Central memory CD8-positive, alpha-beta T cell (primary cell): ENCODE measurements around the gene DEXI.

Source experiments
- ATAC-seq: fragments of 150-1000 bp; cut with Tn5 transposase; replicated peaks from 2 replicates; pipeline ENCODE4 v1.10.0; 2022; ENCODE audit warnings: mild to moderate bottlenecking, moderate FRiP score, moderate number of reproducible peaks; ENCODE audit not compliant: poor library complexity, severe bottlenecking; ENCODE audit errors: extremely low read depth
- DNase-seq, 2 donors: peaks; one replicate each; pipeline ENCODE4 v3.0.0; 2021; ENCODE audit warnings: low spot score in 2 of 2
- H3K27ac Mint-ChIP-seq: one replicate; pipeline ENCODE4 v1.8.0; 2022; ENCODE audit warnings: low read depth, mild to moderate bottlenecking, moderate library complexity, mixed read lengths
- H3K27me3 Mint-ChIP-seq: one replicate; pipeline ENCODE4 v1.8.0; 2022; ENCODE audit warnings: mixed read lengths
- H3K36me3 Mint-ChIP-seq: one replicate; pipeline ENCODE4 v1.8.0; 2022; ENCODE audit warnings: mild to moderate bottlenecking, moderate library complexity, mixed read lengths; ENCODE audit not compliant: insufficient read depth
- H3K4me1 Mint-ChIP-seq: one replicate; pipeline ENCODE4 v1.8.0; 2022; ENCODE audit warnings: mixed read lengths
- H3K4me3 Mint-ChIP-seq: one replicate; pipeline ENCODE4 v1.8.0; 2022; ENCODE audit warnings: mild to moderate bottlenecking, moderate library complexity, mixed read lengths
- H3K9me3 Mint-ChIP-seq: one replicate; pipeline ENCODE4 v1.8.0; 2022; ENCODE audit warnings: mixed read lengths

Gene DEXI

DNA sequence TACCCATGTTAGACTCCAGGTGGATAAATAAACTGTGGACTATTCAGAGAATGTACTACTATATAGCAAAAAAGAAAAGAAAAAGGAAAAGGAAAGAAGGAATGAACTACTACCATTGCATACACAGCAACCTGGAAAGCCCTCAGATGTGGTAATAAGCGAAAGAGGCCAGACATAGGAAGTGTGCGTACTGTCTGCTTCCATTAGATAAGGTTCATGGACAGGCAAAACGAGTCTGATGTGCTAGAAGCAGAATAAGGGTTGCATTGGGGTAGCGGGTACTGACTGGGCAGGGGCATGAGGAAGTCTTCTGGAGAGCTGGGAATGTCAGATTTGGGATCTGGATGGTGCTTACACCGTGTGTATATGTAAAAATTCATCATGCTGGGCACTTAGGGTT lies 23.9 kb upstream of the DEXI start:
- DNase-seq (no peak), ATAC-seq (no peak)
- H3K4me1 Mint-ChIP-seq = peaks cover 23% of the 10 kb centered on the region
- H3K4me3 Mint-ChIP-seq = no peak overlapping the region
- H3K9me3 Mint-ChIP-seq = no peaks in the 10 kb centered on the region
- peaks cover 22% of the 10 kb centered on the region for H3K36me3 Mint-ChIP-seq
- H3K27me3 Mint-ChIP-seq = no peaks in the 10 kb centered on the region
- H3K27ac Mint-ChIP-seq = peak overlapping the region; percentile 47

DNA sequence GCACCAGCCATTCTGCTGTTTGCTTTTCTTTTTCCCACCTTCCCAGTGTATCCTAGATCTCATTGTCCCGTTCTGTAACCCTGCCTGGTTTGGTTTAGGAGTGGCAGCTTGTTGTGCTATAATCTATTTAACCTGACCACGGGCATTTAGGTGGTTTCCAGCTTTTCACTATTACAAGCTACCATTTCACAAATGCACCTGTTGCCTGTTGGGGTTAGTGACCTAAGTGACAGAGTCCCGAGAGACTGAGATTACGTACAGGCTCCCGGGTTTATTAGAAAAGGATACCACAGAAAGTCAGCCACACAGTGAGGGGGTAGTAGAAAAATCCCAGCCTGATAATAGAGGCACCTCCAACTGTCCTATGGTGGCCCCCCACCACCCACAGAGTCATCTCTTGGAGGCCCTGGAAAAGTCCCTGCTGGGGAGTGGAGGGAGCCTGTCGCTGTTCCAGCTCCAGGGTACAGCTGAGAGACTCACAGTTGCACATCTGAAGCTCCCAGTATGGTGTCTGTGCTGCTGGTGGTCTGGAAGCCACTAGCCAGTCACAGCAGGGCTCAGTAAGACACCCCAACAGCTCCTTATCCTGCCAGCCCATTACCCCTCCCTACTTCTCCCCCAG lies 23.3 kb upstream of the DEXI start:
- Mint-ChIP-seq H3K36me3 (peaks cover 21% of the 10 kb centered on the region), H3K27me3 (no peaks in the 10 kb centered on the region), H3K4me1 (peaks cover 23% of the 10 kb centered on the region), H3K9me3 (no peaks in the 10 kb centered on the region), H3K4me3 (no peak overlapping the region), H3K27ac (peak overlapping the region; percentile 47)
- DNase-seq = no peak
- ATAC-seq = peak; percentile 5

DNA sequence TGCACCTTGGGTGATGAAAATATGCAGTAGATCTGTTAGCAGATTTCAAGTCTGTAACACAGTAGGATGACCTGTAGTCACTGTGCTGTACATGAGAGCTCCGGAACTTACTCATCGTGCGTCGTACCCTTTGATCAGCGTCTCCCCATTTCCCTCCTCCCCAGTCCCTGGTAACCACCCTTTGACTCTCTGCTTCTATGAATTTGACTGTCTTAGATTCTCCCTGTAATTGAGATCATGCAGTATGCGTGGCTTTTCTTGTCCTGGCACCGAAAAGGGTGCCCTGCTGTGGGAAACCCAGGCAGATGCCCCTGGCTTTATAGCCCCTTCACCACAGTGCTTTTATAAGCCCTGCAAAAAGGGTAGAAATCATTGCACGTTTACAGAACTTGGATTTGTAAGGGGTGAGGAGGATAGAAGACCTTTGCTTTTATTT lies 22.6 kb upstream of the DEXI start:
- ATAC-seq (peak; percentile 95), DNase-seq (peak in 1 of 2 donors; percentile 29)
- Mint-ChIP-seq H3K27me3 (no peaks in the 10 kb centered on the region), H3K4me3 (peak overlapping the region; percentile 21), H3K9me3 (no peaks in the 10 kb centered on the region), H3K27ac (no peak overlapping the region), H3K36me3 (peaks cover 25% of the 10 kb centered on the region), H3K4me1 (peaks cover 23% of the 10 kb centered on the region)

DNA sequence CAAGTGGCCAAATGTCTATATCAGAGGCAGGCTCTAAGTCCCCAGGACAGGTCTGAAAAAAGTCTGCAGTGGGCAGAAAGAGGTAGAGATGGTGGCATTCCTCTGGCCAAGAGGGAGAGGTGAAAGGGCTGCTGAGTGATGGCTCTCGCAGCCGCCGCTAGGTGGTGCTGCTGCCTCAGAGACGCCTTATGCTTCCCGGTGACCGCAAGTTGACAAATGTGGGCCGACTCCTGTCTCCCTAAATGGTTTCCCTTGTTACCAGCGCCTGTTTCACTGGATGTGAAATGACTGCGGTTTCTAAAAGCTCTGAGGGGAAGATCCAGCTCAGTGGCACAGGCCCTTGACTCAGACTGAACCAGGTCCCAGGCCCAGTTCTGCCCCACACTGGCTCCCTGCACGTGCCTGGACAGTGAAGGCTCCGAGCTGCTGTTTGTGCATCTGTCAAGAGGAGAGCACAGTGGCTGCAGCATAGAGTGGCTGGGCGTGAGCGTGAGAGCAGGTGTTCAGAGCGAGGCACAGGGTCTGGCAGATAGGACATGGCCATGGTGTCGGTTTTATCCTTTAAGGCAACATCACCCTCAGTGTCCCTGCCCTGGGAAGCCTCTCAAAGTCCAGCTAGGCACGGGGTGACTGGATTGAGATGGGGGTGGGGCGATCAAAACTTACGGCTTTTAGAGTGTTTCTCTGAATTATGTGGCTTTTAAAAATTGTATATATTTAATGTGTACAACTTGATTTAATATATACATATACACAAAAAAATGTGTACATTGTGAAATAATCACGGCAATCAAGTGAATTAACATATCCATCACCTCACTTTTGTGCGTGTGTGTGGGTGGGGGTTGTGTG lies 22.0 kb upstream of the DEXI start:
- peaks cover 23% of the 10 kb centered on the region for H3K4me1 Mint-ChIP-seq
- H3K27ac Mint-ChIP-seq = peak overlapping the region; percentile 16
- DNase-seq (peak; percentile 65 to 73), ATAC-seq (peak; percentile 55)
- peak overlapping the region; percentile 25 for H3K4me3 Mint-ChIP-seq
- H3K27me3 Mint-ChIP-seq = no peaks in the 10 kb centered on the region
- peaks cover 25% of the 10 kb centered on the region for H3K36me3 Mint-ChIP-seq
- no peaks in the 10 kb centered on the region for H3K9me3 Mint-ChIP-seq

DNA sequence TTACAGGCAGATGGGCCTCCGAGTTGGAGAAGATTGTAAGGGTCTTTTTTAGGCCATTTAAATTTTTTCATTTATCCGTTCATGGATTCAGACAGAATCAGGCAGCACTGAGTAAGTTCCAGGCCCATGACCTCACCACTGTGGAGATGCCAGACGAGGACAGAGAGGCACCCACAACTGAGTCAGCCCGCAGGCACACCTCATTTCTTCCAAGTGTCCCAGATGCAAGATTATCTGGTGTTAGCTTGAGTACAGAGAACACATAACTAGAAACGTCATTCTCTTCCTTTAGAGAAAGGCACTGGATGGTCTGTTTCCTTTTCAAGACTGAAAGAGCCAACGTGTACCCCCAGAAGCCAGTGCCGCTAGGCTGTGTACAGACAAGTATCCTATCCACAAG lies 19.0 kb upstream of the DEXI start:
- ATAC-seq = no peak
- peaks cover 36% of the 10 kb centered on the region for H3K4me1 Mint-ChIP-seq

DNA sequence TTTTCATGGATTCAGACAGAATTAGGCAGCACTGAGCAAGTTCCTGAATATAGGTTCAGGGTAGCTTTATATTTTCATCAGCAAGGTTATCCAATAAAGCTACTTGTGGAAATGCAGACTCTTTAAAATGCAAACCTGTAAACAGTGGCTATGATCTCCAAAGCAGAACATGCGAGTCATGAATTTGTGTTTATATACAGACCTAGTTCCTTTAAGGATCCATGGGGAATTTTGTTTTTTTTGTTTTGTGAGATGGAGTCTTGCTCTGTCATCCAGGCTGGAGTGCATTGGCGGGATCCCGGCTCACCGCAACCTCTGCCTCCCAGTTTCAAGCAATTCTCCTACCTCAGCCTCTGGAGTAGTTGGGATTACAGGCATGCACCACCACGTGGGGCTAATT lies 16.9 kb upstream of the DEXI start:
- no peaks in the 10 kb centered on the region for H3K9me3 Mint-ChIP-seq
- no peak overlapping the region for H3K27ac Mint-ChIP-seq
- H3K27me3 Mint-ChIP-seq = no peaks in the 10 kb centered on the region
- DNase-seq = no peak
- H3K4me3 Mint-ChIP-seq = no peak overlapping the region
- H3K36me3 Mint-ChIP-seq = peaks cover 30% of the 10 kb centered on the region
- ATAC-seq = no peak
- peaks cover 32% of the 10 kb centered on the region for H3K4me1 Mint-ChIP-seq

More for the DNA sequence above, 19.0 kb upstream of the DEXI start:
- no peaks in the 10 kb centered on the region for H3K9me3 Mint-ChIP-seq
- H3K27ac Mint-ChIP-seq = no peak overlapping the region
- H3K4me3 Mint-ChIP-seq = no peak overlapping the region
- no peaks in the 10 kb centered on the region for H3K27me3 Mint-ChIP-seq
- DNase-seq = no peak
- H3K36me3 Mint-ChIP-seq = peaks cover 32% of the 10 kb centered on the region

DNA sequence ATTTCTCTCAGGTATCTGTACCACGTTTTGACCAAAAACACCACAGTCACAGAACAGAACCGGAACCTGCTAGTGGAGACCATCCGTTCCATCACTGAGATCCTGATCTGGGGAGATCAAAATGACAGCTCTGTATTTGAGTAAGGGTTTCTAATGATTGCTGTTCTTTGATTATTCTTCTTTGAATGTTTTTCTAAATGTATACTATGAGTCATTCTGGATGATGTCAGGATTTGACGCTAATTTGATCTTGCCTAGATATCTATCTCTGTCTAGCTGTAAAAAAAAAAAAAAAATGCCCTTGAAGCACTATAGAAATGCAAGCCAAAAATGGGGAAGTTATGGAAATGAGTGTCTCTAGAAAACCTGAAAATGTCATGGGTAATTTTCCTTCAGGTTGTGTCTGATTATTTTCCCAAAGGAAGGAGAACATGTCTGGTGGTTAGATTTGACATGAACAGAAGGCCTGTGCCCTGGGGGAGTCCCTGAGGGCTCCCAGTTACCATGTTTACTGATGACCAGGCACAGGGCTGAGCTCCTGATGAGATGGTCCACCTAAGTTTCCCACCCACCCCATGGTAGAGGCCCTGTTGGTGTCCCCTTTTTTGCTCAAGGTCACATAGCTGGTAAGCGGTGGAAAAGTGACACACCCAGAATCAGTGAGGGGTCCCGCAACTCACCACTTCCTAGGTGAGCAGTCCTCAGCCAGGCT lies 15.7 kb upstream of the DEXI start:
- ATAC-seq (no peak), DNase-seq (no peak)
- Mint-ChIP-seq H3K36me3 (peaks cover 26% of the 10 kb centered on the region), H3K27ac (peak overlapping the region; percentile 14), H3K9me3 (no peaks in the 10 kb centered on the region), H3K27me3 (no peaks in the 10 kb centered on the region), H3K4me1 (peaks cover 35% of the 10 kb centered on the region), H3K4me3 (no peak overlapping the region)

DNA sequence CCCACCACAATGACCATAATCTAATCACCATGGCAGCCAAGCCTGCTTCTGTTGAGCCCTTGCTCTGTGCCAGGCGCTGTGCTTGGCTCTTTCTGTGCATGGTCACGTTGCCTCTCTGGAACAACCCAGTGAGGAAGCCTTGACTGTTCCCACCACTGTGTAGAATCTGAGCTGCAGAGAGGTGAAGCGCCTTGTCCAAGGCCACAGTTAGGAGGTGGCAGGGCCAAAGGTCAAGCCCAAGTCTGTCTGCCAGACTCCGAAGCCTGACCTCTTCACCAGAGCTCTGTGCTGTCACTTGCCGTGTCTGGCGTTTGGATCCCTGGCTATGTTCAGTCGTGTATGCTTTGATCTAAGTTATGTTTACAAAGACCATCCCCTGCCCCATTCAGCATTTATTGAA lies 12.6 kb upstream of the DEXI start:
- Mint-ChIP-seq H3K9me3 (no peaks in the 10 kb centered on the region), H3K27me3 (no peaks in the 10 kb centered on the region), H3K36me3 (peaks cover 14% of the 10 kb centered on the region), H3K4me3 (no peak overlapping the region), H3K4me1 (peaks cover 44% of the 10 kb centered on the region), H3K27ac (no peak overlapping the region)
- no peak for ATAC-seq
- DNase-seq = no peak

DNA sequence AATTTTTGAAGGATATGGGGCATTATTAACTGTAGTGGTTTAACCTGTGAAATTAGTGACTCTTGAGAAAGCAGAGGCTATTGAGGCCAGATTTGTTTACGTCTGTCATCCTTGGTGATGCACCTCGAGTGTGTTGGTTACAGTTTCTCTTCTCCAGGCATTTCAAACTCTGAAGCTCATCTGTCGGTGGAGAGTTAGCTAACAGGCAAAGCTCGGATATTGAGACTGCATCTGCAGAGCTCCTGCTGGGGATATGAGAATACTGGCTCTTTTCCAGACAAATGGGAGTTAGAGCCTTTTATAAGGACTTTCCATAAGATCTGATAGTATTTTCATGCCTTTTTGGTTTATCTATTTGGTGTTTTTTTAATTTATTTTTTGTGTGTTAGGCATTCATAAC lies 8.8 kb upstream of the DEXI start:
- H3K4me1 Mint-ChIP-seq = peaks cover 56% of the 10 kb centered on the region

DNA sequence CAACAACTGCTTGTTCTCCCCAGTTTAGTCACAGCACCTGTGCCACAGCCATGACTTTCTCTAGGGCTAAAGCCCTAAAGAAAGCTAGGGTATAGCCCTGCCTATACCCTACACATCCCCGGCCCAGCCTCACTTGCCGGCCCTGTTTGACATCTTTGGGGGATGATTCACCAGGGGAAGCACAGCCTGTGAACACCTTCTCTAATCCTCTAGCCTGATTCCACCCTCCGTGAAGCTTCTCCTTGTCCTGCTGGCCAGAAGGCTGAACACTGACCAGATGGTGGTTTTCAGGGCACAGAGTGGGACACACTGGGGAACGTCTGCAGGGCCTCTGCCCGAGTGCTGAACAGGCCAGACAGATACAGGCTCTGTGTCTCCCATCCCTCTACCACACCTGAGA lies 8.1 kb upstream of the DEXI start:
- peaks cover 4% of the 10 kb centered on the region for H3K36me3 Mint-ChIP-seq
- ATAC-seq (no peak), DNase-seq (no peak)
- no peaks in the 10 kb centered on the region for H3K9me3 Mint-ChIP-seq
- no peaks in the 10 kb centered on the region for H3K27me3 Mint-ChIP-seq
- no peak overlapping the region for H3K4me3 Mint-ChIP-seq
- no peak overlapping the region for H3K27ac Mint-ChIP-seq
- peaks cover 58% of the 10 kb centered on the region for H3K4me1 Mint-ChIP-seq

More for the DNA sequence above, 8.8 kb upstream of the DEXI start:
- Mint-ChIP-seq H3K27ac (no peak overlapping the region), H3K9me3 (no peaks in the 10 kb centered on the region), H3K4me3 (no peak overlapping the region), H3K27me3 (no peaks in the 10 kb centered on the region), H3K36me3 (peaks cover 4% of the 10 kb centered on the region)
- no peak for DNase-seq
- ATAC-seq = no peak

DNA sequence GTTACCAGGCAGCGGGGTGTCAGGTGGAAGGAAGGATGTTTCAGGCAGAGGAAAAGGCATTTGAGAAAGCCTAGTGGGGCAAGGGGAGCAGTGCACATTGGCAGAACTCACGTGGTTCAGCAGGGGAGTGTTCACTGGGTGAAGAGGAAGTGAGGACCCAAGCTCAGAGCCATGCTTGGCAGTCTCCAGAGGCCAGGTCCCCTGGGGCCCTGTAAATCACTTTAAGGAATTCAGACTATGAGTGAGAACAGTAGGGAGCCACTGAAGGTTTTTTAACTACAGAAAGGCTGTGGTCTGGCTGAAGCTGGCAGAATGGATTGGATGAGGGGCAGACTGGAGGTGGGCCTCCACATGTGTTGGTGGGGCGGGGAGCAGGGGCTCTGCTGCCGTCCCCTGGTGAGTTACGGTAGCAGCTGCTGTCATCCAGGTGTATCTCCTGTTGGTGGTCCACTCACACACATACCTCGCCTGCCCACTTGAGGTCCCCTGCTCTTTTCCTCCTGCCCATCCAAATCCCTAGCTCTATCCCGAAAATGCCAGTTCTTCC lies 7.2 kb upstream of the DEXI start:
- H3K27ac Mint-ChIP-seq = no peak overlapping the region
- peaks cover 6% of the 10 kb centered on the region for H3K36me3 Mint-ChIP-seq
- DNase-seq (no peak), ATAC-seq (peak; percentile 66)
- no peaks in the 10 kb centered on the region for H3K9me3 Mint-ChIP-seq
- H3K27me3 Mint-ChIP-seq = no peaks in the 10 kb centered on the region
- no peak overlapping the region for H3K4me3 Mint-ChIP-seq
- H3K4me1 Mint-ChIP-seq = peaks cover 57% of the 10 kb centered on the region

DNA sequence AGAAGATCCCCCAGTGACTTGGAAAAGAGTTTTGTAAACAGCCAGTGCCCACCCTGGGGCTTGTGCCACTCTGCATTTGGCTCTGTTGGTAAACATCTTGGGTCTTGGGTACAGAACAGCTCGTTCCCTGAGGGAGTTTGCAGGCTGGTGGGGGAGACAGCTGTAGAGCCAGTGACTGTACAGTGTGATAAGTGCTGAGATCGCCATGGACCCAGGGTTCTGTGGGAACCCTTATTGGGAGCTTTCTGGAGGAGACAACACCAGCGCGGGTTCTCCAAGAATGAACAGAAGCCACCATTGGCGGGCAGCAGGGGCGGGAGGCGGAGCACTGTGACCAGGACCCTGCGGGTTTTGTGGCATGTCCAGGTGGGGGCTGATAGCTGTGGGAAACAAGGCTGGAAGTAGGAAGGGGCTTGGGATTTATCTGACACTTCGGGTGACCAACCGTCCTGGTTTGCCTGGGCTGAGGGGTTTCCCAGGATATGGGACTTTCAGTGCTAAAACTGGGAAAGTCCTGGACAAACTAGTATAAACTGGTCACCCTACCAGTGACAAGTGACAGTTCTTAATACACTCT lies 5.0 kb upstream of the DEXI start:
- Mint-ChIP-seq H3K27ac (no peak overlapping the region), H3K4me1 (peaks cover 59% of the 10 kb centered on the region), H3K4me3 (no peak overlapping the region), H3K27me3 (no peaks in the 10 kb centered on the region), H3K36me3 (peaks cover 4% of the 10 kb centered on the region), H3K9me3 (no peaks in the 10 kb centered on the region)
- ATAC-seq (no peak), DNase-seq (no peak)
